Measurements from ENCODE around the gene CARD9.
A peak's percentile ranks its signal among the peaks of the same experiment; 100 is the strongest.

CARD9 gene

GRCh38 chr9:136365775-136366222, 7.7 kb downstream of the CARD9 start:
- no peak overlapping the region for H3K4me3 ChIP-seq (ENCODE audit: low read depth, low read length)
- no peak for TF ChIP-seq CTCF (IDR thresholded peaks at IDR 0.05; ENCODE audit: insufficient read depth, low read length, missing control alignments)
- POLR2A ChIA-PET: interaction anchor here (0.9 to 1.4 kb wide), 2 partner anchors 8 to 23 kb away, joined by 3 to 4 read pairs; partner anchors contain the start of gene CARD9
- DNase-seq (ENCODE audit: low read depth, low spot score): no peak
- CTCF ChIA-PET: interaction anchor here (1.4 to 8.7 kb wide), 6 partner anchors 8 to 52 kb away, joined by 3 to 93 read pairs (median 43); partner anchors contain the start of genes CARD9, ENTR1, PMPCA and SNAPC4

- no peak for DNase-seq (ENCODE audit: low read depth, low spot score)
- no peak for TF ChIP-seq CTCF (IDR thresholded peaks at IDR 0.05; ENCODE audit: insufficient read depth, low read length, missing control alignments)
- ChIA-PET POLR2A (interaction anchor here (0.9 to 1.4 kb wide), 2 partner anchors 9 to 24 kb away, joined by 3 to 4 read pairs; partner anchors contain the start of gene CARD9), CTCF (interaction anchor here (0.8 to 8.7 kb wide), 11 partner anchors 9 to 52 kb away, joined by 3 to 93 read pairs (median 9); partner anchors contain the start of genes CARD9, ENTR1, PMPCA and SNAPC4)
- no peak overlapping the region for H3K4me3 ChIP-seq (ENCODE audit: low read depth, low read length)
Measured at GRCh38 chr9:136364942-136365774, 8.3 kb downstream of the CARD9 start.

GRCh38 chr9:136363949-136364748, 9.3 kb downstream of the CARD9 start:
- no peak for DNase-seq (ENCODE audit: low read depth, low spot score)
- ChIA-PET POLR2A (interaction anchor here (0.9 to 2.6 kb wide), 5 partner anchors 9 to 38 kb away, joined by 3 to 15 read pairs (median 7); no protein-coding TSS in a partner anchor), CTCF (interaction anchor here (0.6 to 8.7 kb wide), 22 partner anchors 10 to 51 kb away, joined by 3 to 93 read pairs (median 6); partner anchors contain the start of genes CARD9, ENTR1, GPSM1 and PMPCA)
- no peak for TF ChIP-seq CTCF (IDR thresholded peaks at IDR 0.05; ENCODE audit: insufficient read depth, low read length, missing control alignments)
- H3K4me3 ChIP-seq (ENCODE audit: low read depth, low read length): peak overlapping the region; percentile 39

DNA sequence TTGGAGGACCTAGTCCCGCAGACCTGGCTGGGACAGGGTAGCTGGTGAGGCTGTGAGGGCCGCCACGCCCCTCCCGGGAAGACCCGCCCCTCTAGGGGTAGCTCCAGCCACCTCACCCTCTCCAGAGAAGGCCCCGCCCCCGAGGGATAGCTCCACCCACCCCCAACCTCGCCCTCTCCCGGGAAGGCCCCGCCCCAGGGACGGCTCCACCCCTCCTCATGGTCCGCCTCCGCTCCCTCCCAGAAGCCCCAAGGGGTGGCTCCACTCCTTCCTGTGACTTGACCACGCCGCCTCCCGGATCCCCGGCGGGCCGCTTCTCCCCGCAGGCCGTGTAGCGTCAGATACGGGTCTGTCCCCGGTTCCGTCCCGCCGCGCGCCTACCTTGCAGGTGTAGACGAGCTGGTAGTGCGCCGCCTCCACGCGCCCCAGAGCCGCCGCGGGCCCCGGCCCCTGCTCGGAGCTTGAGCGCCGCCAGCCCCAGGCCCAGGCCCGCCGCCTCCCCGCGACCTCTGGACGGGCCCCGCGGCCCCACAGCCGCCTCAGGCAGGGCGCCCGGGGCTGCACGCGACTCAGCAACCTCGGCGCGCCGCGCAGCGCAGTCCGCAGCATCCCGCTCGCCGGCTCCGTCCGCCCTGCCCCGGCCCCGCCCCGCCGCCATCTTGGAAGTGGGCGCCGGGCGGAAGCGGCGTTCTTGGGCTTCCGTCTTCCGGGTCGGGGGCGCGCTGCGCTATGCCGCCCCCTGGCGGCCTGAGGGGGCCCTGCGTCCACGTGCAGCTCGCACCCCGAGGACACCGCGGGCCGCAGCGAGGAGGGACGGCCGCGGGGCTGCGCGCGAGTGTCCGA, 10.1 kb downstream of the CARD9 start, which contains the start of gene DNLZ:
Gene DNLZ (minus strand): TSS at position 639 of the 843 bp plus-strand sequence. CDS start 30 bp downstream, at position 609.
- ChIA-PET CTCF (interaction anchor here (0.6 to 8.7 kb wide), 25 partner anchors 9 to 90 kb away, joined by 3 to 93 read pairs (median 5); partner anchors contain the start of genes CARD9, ENTR1, GPSM1 and PMPCA), POLR2A (interaction anchor here (0.6 to 2.6 kb wide), 11 partner anchors 9 to 1270 kb away, joined by 3 to 15 read pairs (median 4); partner anchors contain the start of genes ENTR1 and PMPCA)
- DNase-seq (ENCODE audit: low read depth, low spot score): peak; percentile 59

More for the DNA sequence above, 10.1 kb downstream of the CARD9 start, which contains the start of gene DNLZ:
- TF ChIP-seq CTCF (IDR thresholded peaks at IDR 0.05; ENCODE audit: insufficient read depth, low read length, missing control alignments): peak; percentile 93
- peak within 1 kb of the TSS; percentile 77 for H3K4me3 ChIP-seq (ENCODE audit: low read depth, low read length)
